ENCODE data around the gene CACNA1B.

- TF ChIP-seq, protein P1, sequence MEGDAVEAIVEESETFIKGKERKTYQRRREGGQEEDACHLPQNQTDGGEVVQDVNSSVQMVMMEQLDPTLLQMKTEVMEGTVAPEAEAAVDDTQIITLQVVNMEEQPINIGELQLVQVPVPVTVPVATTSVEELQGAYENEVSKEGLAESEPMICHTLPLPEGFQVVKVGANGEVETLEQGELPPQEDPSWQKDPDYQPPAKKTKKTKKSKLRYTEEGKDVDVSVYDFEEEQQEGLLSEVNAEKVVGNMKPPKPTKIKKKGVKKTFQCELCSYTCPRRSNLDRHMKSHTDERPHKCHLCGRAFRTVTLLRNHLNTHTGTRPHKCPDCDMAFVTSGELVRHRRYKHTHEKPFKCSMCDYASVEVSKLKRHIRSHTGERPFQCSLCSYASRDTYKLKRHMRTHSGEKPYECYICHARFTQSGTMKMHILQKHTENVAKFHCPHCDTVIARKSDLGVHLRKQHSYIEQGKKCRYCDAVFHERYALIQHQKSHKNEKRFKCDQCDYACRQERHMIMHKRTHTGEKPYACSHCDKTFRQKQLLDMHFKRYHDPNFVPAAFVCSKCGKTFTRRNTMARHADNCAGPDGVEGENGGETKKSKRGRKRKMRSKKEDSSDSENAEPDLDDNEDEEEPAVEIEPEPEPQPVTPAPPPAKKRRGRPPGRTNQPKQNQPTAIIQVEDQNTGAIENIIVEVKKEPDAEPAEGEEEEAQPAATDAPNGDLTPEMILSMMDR (conservative IDR thresholded peaks at IDR 0.05 in 1 of 2, IDR thresholded peaks at IDR 0.05 in 1 of 2; ENCODE audit: low read depth in 1 of 2, low read length in 2 of 2), result no peak
- TF ChIP-seq EZH2 (IDR thresholded peaks at IDR 0.05; ENCODE audit: low read length, missing control alignments), result no peak
Observed at GRCh38 chr9:137946993-137947392, 69.4 kb downstream of the CACNA1B start.

All from fibroblast of lung (primary cell).